Stomach (tissue), 9 donors: ENCODE results near the gene S100A3. TPM values are rescaled to one million over a fixed set of nuclear protein-coding genes. Genes with fewer than 3 reads are reported as not detected.

Experiments
- DNase-seq, 2 donors: peaks; one replicate each; pipeline versions ENCODE4 v3.0.0 to v3.0.0-alpha.2; 2013 to 2019
- H3K27ac ChIP-seq, 5 donors: fragments of 200-600 bp in 4 of 5; sonication (generic) in 4 of 5; one replicate each; pipeline ENCODE4 v1.5.1; 2013 to 2019; ENCODE audit warnings: mild to moderate bottlenecking in 1 of 5, moderate library complexity in 1 of 5
- H3K27me3 ChIP-seq, 3 donors: fragments of 200-600 bp; sonication (generic); one replicate each; pipeline ENCODE4 v1.5.1; 2017 to 2019; ENCODE audit warnings: mixed run types in 1 of 3
- H3K36me3 ChIP-seq, 4 donors: fragments of 200-600 bp; sonication (generic); 1 replicate in 3 of 4; 2 replicates in 1 of 4; pipeline ENCODE4 v1.5.1; 2016 to 2019
- H3K4me1 ChIP-seq, 4 donors: fragments of 200-600 bp; sonication (generic); one replicate each; pipeline ENCODE4 v1.5.1; 2016 to 2019
- H3K4me3 ChIP-seq, 4 donors: fragments of 200-600 bp; sonication (generic) in 3 of 4; one replicate each; pipeline ENCODE4 v1.5.1; 2016 to 2019; ENCODE audit warnings: mild to moderate bottlenecking in 1 of 4
- H3K9me3 ChIP-seq, 4 donors: fragments of 200-600 bp; sonication (generic); one replicate each; pipeline ENCODE4 v1.5.1; 2016 to 2019
- EP300 ChIP-seq: sonication (generic); formaldehyde crosslinking; IDR thresholded peaks from one replicate; pipeline ENCODE4 v1.6.1; 2017; ENCODE audit warnings: antibody characterized with exemption
- POLR2A ChIP-seq, 4 donors: fragments of 450-650 bp; IDR thresholded peaks; one replicate each; pipeline ENCODE4 v1.6.1; 2016; ENCODE audit warnings: antibody characterized with exemption in 4 of 4, control low read depth in 2 of 4, mild to moderate bottlenecking in 1 of 4, moderate library complexity in 1 of 4
- POLR2AphosphoS5 ChIP-seq, 3 donors: sonication (generic); formaldehyde crosslinking; IDR thresholded peaks; one replicate each; pipeline ENCODE4 v1.6.1; 2016; ENCODE audit warnings: antibody characterized with exemption in 3 of 3
- WGBS, 5 donors: extraction: QIAGEN DNeasy Blood & Tissue Kit in 3 of 5; methylation state at CpG; one replicate each; pipeline versions ENCODE4 v1.1.5 to v1.1.7; 2013 to 2018; 5-methylcytosine and 5-hydroxymethylcytosine counted together
- intact Hi-C: fragments of 100-400 bp; cut with DNase I; formaldehyde crosslinking; loops from one replicate; pipeline ENCODE4 v1.15.1; 2023; ENCODE audit warnings: low total_unique reads
- polyA plus RNA-seq, 3 donors: library from polyadenylated mRNA; stranded (reverse); fragments of 200-250 nt; gene quantifications; one replicate each; pipeline ENCODE4 v1.2.3, GENCODE V29; 2013
- total RNA-seq, 5 donors: library from RNA; depleted of rRNA; stranded (reverse); fragments of >200 nt; gene quantifications; one replicate each; pipeline versions ENCODE4 v1.1.0 to v1.2.3, GENCODE V29; 2014 to 2016
- TF ChIP-seq, protein P1 (sequence below), 7 experiments: fragments of 450-650 bp in 4 of 7; fragments of 200-600 bp in 3 of 7; sonication (generic) in 3 of 7; IDR thresholded peaks; one replicate each; pipeline ENCODE4 v1.5.1; 2016 to 2019; ENCODE audit warnings: antibody characterized with exemption in 7 of 7, control low read depth in 2 of 7, mild to moderate bottlenecking in 1 of 7
- donor health status: healthy with polysubstance abuse.
- donor health status: Bipolar disorder and iron deficiency.
- donor health status: healthy.

The S100A3 gene
- total and polyA plus RNA-seq, 8 donors: 2.6 to 15.0 (median 5.4) TPM; not detected in 5

DNA sequence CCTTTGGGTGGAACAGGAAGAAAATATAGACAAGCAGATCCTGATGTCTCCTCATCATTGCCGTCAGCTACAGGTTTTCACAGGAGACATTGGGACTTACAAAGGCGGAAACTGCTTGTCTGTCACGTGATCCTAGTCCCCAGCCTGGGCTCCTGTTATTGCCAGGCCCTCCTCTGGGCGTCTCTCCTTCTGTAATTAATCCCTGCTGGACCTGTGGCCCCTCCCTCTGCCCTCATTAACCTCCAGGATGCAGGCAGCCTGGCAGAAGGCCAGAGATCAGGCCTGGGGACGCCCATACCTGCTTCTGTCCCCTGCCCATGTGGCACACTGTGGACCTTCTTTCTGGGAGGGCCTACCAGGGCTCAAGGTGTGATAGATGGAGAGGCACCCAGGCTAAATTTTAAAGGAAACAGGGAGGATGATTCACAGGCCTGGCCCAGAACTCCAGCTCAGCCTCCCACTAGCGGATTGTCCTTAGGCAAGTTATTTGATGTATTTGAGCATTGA lies 10.7 kb downstream of the S100A3 start:
- 51 to 81% (median 61%) methylated on average over 6 of the region's 6 CpGs for WGBS, 5 donors
- TF ChIP-seq EP300: no peak
- TF ChIP-seq, protein P1, sequence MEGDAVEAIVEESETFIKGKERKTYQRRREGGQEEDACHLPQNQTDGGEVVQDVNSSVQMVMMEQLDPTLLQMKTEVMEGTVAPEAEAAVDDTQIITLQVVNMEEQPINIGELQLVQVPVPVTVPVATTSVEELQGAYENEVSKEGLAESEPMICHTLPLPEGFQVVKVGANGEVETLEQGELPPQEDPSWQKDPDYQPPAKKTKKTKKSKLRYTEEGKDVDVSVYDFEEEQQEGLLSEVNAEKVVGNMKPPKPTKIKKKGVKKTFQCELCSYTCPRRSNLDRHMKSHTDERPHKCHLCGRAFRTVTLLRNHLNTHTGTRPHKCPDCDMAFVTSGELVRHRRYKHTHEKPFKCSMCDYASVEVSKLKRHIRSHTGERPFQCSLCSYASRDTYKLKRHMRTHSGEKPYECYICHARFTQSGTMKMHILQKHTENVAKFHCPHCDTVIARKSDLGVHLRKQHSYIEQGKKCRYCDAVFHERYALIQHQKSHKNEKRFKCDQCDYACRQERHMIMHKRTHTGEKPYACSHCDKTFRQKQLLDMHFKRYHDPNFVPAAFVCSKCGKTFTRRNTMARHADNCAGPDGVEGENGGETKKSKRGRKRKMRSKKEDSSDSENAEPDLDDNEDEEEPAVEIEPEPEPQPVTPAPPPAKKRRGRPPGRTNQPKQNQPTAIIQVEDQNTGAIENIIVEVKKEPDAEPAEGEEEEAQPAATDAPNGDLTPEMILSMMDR (IDR thresholded peaks at IDR 0.05): no peak
- peaks cover 35 to 68% (median 54%) of the 10 kb centered on the region in 4 donors for H3K4me1 ChIP-seq
- no peaks in the 10 kb centered on the region for H3K27me3 ChIP-seq
- no peaks in the 10 kb centered on the region for H3K9me3 ChIP-seq
- intact Hi-C loops: no loop called here
- H3K4me3 ChIP-seq: no peak overlapping the region
- peak overlapping the region in 4 of 5 donors; percentile 30 to 99 (median 37) for H3K27ac ChIP-seq
- DNase-seq: peak; percentile 40 to 83
- H3K36me3 ChIP-seq: peaks cover 0 to 9% (median 0%) of the 10 kb centered on the region in 4 donors

DNA sequence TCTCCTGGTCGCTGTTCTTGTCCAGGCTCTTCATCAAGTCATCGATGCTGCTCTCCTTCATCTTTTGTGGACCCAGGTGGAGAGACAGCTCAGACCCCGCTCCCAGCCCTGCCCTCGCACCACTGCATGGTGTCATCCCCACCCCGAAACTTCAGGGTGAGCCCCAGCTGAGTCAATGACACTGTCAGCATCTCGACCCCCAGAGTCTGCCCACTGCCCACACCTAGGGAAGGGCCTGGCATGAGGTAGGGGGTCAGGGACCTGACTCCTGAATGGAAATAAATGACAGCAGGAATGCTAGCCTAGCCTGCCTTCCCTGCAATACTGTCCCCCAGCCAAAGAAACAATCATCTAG lies 11.7 kb downstream of the S100A3 start:
- TF ChIP-seq, protein P1 (IDR thresholded peaks at IDR 0.05): no peak
- TF ChIP-seq EP300 (no peak), POLR2AphosphoS5 (IDR thresholded peaks at IDR 0.05) (no peak), POLR2A (IDR thresholded peaks at IDR 0.05) (no peak)
- Histone ChIP-seq H3K27ac (peak overlapping the region in 3 of 5 donors; percentile 30 to 99 (median 99)), H3K36me3 (peaks cover 0 to 9% (median 0%) of the 10 kb centered on the region in 4 donors), H3K4me1 (peaks cover 40 to 68% (median 58%) of the 10 kb centered on the region in 4 donors), H3K9me3 (no peaks in the 10 kb centered on the region), H3K27me3 (no peaks in the 10 kb centered on the region), H3K4me3 (no peak overlapping the region)
- no peak for DNase-seq
- WGBS, 5 donors: 95 to 99% (median 98%) methylated on average over 6 of the region's 6 CpGs
- intact Hi-C loops: no loop called here

DNA sequence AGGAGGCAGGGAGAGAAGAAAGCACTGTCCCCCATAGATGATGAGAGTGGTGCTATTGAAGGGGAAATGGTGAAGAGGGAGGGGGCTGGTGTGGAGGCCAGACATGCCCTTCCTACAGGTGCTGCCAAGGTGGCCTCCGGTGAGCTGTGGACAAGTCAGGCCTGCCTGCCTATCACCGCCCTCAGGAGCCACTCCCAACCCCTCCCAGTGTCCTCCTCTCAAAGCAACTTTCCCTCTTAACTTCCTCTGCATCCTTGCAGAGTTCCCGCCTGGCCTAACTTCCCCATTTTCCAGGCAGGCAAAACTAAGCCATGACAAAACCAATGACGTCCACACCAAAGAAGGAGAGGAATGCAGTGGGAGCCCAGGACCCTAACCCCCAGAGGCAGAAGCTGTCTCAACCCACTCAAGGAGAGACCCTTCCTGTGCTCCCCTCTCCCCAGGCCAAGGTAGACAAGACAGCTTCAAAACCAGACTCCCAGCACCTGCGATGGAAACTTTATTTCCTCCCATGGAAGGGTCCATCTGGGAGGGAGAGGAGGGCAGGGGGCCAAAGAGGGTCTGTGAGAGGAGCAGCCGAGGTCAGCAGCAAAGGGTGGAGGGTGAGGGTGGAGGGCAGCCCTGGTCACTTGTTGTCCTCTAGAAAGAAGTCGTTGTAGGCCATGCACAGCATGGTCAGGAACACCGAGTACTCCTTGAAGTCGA lies 12.2 kb downstream of the S100A3 start:
- H3K9me3 ChIP-seq: no peaks in the 10 kb centered on the region
- WGBS, 5 donors: 67 to 81% (median 79%) methylated on average over 9 of the region's 9 CpGs
- intact Hi-C loops: no loop called here
- DNase-seq: peak; percentile 44 to 68
- no peak for TF ChIP-seq EP300
- TF ChIP-seq POLR2AphosphoS5 (IDR thresholded peaks at IDR 0.05): peak in 1 of 3 donors; percentile 44
- TF ChIP-seq POLR2A (IDR thresholded peaks at IDR 0.05): no peak
- TF ChIP-seq, protein P1 (IDR thresholded peaks at IDR 0.05): no peak
- H3K36me3 ChIP-seq: peaks cover 0 to 9% (median 0%) of the 10 kb centered on the region in 4 donors
- peak overlapping the region; percentile 55 to 78 (median 76) for H3K4me3 ChIP-seq
- H3K4me1 ChIP-seq: peaks cover 43 to 68% (median 58%) of the 10 kb centered on the region in 4 donors
- no peaks in the 10 kb centered on the region for H3K27me3 ChIP-seq
- peak overlapping the region; percentile 91 to 99 (median 99) for H3K27ac ChIP-seq

DNA sequence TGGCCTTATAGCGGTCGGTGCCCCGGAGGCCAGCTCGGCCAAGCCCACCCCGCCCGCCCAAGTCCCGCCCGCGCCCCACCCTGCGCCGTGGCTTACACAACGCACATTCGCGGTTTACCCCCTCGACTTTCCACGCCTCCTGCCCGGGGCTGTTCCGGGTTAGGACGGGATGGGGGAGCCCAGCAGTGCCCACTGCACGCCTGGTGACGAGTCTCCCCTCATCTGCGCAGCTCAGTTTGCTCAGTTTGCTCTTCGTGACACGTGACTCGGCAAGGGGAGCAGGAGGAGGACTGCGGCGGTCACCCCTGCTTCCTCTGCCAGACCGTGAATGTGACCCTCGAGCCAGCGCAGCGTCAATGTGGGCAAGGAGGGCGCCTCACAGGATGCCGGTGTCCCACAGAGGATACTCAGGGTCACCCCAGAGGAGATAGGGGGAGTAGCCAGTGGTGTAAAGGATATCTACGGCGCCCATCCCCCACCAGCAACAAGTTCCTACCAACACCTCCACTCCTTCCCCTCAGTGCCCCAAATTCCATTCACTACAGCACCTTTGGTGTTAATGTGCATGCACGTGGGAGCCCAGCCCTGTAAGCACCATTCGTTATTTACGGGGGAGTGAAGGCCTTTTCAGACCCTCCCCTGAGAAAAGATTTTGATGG lies 12.9 kb downstream of the S100A3 start:
- 0 to 6% (median 1%) methylated on average over 6 to 38 of the region's 38 CpGs for WGBS, 5 donors
- H3K9me3 ChIP-seq: no peaks in the 10 kb centered on the region
- peaks cover 0 to 9% (median 0%) of the 10 kb centered on the region in 4 donors for H3K36me3 ChIP-seq
- peak overlapping the region; percentile 91 to 99 (median 99) for H3K27ac ChIP-seq
- H3K27me3 ChIP-seq: no peaks in the 10 kb centered on the region
- peak overlapping the region; percentile 55 to 78 (median 76) for H3K4me3 ChIP-seq
- intact Hi-C loops: no loop called here
- peaks cover 46 to 67% (median 55%) of the 10 kb centered on the region in 4 donors for H3K4me1 ChIP-seq
- TF ChIP-seq, protein P1 (IDR thresholded peaks at IDR 0.05): no peak
- TF ChIP-seq EP300 (no peak), POLR2A (IDR thresholded peaks at IDR 0.05) (peak in 1 of 4 donors; percentile 39), POLR2AphosphoS5 (IDR thresholded peaks at IDR 0.05) (peak; percentile 65 to 95 (median 89))
- peak; percentile 81 to 95 for DNase-seq
